ENCODE measurements around the gene RND3.

GRCh38 chr2:150491943-150492342 is 4.5 kb upstream of the RND3 start:
- no peak for TF ChIP-seq POLR2A (IDR thresholded peaks at IDR 0.05; ENCODE audit: low read depth, low read length)
- TF ChIP-seq TAF1 (IDR thresholded peaks at IDR 0.05; ENCODE audit: low read depth, low read length) = no peak
- TF ChIP-seq POLR2AphosphoS5 (IDR thresholded peaks at IDR 0.05; ENCODE audit: low read depth, low read length) = no peak
